ENCODE measurements around the gene C13orf42.
"Not testable (repeated sequence)": the region's sequence is repeated elsewhere in the genome, so short reads cannot be mapped to it uniquely, and the experiment has no call there.

C13orf42 gene

DNA sequence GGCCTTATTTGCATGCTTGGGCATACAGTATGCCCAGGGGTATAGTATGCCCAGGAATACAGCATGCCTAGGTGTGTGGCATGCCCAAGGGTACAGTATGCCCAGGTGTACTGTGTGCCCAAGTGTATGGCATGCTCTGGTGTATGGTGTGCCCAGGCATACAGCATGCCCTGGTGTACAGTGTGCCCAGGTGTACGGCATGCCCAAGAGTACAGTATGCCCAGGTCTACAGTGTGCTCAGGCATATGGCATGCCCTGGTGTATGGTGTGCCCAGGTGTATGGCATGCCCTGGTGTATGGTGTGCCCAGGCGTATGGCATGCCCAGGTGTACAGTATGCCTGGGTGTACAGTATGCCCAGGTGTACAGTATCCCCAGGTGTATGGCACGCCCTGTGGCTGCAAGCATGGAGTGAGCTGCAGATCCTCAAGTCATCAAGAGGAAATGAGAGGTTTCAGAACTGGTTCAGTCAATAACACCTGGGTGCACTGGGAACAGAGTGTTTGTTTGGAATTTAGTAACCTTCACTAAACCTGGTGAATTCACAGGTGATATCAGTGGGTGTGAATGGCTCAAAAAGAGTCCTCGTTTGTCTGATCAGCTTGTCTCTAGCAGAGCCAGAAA lies 7.8 kb upstream of the C13orf42 start:
- DNase-seq, result no peak

DNA sequence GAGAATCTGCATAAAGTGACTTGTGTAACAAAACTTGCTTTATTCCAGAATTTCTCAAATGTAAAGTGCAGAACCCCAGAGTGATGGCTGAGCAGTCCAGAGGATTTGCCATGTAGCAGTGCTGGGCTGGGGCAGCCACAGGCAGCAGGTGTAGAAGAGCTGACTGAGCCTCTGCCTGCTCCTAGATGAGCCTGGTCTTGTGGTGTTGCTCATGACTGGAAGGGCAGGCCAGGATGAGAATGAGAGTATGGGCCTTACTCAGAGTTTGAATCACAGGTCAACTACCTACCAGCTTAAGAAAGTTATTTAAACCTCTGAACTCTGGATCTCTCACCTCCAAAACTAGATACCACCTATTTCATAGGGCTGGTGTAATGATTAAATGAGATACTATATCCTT lies 2.9 kb upstream of the C13orf42 start:
- no peak for DNase-seq

DNA sequence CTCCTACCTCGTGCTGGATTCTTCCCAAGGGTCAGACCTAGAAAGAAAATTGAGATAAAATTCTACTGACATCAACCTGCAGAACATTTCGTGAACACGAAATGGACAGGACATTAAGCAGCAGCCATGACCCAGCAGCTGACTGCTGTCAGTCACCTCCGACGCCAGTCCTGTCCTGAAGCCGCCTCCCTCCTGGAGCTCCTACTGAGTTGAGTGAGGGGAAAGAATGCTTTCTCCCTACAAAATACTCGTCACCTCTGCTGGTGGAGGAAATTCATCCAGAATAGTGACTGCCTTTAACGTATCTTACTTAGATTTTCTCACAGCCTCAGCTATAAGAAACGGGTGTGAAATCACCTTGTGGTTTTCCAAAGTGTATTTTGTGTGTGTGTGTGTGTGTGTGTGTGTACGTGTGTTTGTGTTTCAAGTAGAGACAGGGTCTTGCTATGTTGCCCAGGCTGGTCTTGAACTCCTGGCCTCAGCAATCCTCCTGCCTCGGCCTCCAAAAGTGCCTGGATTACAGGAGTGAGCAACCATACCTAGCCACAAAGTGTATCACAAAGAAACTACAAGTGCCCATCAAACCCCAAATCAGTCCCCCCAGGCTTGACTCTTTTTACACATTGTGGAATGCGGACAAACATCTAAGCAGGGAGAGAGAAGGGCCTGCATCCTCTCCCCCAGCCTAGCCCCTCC lies 2.3 kb upstream of the C13orf42 start:
- no peak for DNase-seq

DNA sequence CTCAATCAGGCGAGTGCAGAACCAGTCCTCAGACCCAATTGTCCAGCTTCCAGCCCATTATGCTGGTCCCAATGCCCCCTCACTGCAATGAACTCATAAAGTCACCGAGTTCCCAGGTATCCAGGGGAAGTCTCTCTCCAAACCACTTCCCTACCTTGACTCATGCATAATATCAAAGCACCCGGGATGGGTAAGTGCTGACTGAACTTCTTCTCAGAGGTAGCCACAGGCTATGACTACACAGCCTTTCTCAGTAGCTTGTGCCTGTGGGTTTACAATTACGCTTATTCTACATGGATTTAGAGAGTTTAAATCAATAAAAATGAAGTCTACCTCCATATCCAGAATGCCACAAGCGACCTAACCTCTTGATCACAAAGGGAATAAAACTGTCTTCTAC lies 1.7 kb upstream of the C13orf42 start:
- no peak for DNase-seq

DNA sequence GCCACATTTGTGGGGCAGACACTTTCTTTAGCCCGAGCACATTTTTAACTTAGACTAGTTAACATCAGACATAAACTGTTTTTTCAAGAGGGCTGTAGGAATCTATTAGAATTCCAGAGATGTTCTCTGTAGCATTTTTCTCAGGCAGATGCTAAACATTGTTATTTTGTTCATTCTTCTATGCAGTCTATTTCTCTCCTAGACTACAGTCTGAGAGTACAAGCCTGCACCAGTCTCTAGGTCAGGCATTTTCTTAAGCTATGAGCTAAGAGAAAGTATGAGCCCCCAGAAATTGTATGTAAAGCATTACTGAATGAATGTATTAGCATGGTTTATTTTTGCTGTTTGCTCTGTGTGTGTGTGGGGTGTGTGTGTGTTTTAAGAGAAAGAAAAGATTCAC lies 923 bp upstream of the C13orf42 start:
- DNase-seq, result no peak

DNA sequence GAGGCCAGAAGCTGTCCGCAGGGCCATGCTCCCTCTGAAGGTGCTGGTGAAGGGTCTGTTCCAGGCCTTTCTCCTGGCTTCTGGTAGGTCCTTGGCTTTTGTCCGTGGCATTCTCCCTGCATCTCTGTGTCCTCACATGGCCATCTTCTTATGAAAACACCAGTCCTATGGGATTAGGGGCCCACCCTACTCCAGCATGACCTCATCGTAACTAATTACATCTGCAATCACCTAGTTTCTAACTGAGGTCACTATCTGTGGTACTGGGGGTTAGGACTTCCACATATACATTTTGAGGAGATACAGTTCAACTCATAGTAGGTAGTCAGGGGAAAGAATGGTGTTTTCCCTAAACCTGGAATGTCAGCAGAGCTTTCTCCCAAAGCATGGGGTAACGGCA lies 3.1 kb downstream of the C13orf42 start:
- DNase-seq, result no peak

DNA sequence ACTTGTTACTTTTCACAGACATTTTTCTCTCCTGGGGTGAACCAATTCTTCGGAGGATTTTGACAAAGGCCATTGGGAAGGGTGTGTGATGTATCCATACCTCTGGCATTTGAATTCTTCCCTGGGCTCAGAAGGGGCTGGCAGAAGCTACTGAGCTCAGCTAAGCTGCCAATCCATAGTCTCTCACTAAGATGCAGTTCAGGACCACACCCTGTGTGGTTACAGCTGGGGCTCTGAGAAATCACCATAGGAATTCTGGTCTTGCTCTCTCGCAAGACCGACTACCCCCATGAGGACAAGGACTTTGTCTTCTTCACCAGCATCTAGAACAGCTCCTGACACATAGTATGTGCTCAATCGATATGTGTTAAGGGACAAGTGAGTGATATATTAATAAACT lies 6.0 kb downstream of the C13orf42 start:
- no peak for DNase-seq

DNA sequence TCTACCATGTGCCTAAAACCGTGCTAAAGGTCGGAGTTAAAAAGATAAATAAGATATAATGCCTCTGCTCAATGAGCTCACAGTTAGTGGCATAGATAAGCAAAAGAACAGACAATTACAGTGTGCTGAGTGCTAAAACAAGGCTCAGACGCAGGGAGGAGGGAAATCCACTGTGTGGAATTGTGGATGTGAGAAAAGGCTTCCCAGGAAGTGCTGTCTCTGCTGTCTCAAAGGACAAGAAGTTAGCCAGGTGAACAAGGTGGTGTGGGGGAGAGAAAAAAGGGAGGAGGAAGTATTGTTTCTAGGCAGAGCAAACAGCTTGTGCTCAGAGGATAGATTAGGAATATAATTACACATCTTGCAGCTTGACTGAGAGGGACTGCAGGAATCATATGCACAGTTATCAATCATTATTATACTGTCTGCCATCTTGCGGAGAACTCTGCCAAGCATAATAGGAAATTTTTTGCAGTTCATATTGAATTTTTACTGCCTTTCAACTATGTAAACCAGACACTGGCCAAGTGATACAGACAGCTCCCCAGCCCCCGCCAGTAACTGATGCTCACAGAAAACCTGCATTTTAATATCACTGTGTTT lies 9.3 kb downstream of the C13orf42 start:
- DNase-seq, result no peak

DNA sequence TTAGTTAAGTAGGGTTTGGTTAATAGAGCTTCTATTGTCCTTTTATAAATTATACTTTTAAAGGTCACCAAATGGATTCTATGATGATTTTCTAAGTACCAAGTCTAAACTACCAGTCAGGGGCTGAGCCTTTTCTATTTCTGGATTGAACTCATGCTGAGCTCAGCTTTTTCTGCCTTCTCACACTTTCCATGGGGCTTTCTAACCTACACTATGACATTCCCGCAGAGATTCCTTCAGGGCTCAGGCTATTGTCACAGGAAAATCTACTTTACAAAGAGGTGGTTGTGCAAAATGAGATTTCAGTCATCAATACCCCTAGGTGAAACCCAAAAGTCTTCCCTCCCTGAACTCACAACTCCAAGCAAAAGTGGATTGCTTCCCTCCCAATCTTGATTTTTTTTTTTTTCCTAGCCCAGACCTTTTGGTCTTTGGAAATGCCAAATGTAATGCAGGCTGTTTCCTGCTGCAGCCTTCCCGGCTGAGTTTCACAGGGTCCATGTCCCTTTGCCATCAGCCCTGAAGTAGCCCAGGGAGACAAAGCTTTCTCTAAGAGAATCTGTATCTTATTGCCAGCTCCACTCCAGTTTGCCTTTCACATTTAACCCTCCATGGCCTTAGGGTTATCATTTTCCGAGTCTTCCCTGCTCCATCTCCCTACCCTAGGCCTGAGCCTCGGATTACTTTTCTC lies 13.6 kb downstream of the C13orf42 start:
- no peak for DNase-seq

DNA sequence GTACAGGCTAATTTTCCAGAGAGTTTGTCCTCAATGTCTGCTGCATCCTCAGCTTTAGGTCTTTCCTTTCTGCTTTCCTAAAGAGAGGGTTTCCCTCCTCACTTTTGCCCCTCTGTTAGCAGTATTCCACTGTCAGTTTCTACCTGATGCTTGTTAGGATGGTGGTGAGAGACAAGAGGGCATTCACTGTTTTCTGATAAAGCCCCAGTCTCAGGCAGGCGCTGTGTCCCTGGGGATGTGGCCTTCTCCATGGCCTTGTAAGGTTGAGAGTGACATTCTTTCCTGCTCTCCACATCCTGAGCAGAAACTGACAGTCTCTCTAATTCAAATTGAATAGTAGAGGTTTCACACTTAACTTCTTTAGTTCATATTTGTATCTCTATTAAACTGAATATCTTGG lies 14.9 kb downstream of the C13orf42 start:
- no peak for DNase-seq

DNA sequence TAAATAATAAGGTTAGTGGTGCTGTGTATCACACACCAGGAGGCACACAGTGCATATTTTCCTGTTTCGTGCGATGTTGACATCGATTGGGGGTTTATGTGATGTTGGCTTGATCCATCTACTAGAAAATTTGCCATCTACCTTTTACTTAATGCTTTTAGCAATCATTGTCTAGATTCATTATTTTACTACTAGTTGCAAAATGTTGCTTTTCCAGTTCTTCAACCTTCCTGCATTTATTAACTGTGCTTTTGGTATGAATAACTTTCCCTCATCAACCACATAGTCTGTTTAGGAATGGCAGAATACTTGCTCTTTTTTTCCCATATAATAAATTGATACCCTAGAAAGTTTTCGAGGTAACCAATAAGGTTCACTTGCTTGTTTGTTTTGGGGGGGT lies 17.5 kb downstream of the C13orf42 start:
- DNase-seq, result no peak

DNA sequence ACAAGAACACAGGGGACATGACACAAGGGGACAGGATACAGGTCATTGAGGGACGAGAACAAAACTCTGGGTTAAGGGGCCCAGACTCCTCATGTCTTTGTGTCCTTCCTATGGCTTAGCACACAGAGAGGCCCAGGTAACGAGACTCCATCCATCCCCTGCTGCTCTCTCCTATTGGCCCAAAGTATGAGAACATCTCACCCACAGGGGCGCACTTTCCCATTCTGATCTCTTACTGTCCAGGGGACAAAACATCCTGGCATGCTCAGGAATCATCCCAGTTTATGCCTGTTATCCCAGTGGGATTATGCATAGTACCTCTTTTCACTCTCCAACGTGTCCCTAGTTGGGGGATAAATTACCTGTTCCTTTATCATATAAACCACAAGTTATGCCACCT lies 19.2 kb downstream of the C13orf42 start:
- no peak for DNase-seq

DNA sequence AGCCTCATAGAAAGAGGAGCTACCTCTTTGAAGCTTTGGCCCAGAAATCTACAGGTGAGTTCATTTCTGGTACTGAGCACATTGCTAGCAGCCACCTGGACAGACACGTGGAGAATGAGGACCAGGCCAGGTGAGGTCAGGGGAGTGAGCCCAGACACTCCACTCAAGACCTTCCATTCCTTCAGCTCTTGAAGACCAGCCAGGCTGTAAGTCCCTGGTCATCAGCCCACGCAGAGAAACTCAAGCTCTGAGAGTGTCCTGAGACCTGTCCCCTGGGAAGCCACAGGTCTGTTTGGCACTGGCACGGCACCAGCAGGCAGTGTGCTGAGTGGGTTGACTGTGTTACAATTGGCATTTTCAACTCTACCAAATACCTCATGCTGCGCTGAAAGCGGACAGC lies 27.4 kb downstream of the C13orf42 start:
- DNase-seq, result no peak

DNA sequence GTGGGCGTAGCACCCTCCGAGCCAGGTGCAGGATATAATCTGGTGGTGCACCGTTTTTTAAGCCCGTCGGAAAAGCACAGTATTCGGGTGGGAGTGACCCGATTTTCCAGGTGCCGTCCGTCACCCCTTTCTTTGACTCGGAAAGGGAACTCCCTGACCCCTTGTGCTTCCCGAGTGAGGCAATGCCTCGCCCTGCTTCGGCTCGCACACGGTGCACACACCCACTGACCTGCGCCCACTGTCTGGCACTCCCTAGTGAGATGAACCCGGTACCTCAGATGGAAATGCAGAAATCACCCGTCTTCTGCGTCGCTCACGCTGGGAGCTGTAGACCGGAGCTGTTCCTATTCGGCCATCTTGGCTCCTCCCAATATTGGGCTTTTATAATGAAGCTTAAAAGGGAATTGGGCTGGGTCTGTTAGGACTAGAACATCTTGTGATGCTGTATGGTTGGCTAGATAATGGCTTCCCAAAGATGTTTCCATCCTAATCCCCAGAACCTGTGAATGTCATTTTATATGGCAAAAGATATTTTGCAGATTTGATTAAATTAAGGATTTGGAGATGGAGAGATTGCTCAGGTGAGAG lies 30.5 kb downstream of the C13orf42 start:
- DNase-seq, result not testable (repeated sequence)

DNA sequence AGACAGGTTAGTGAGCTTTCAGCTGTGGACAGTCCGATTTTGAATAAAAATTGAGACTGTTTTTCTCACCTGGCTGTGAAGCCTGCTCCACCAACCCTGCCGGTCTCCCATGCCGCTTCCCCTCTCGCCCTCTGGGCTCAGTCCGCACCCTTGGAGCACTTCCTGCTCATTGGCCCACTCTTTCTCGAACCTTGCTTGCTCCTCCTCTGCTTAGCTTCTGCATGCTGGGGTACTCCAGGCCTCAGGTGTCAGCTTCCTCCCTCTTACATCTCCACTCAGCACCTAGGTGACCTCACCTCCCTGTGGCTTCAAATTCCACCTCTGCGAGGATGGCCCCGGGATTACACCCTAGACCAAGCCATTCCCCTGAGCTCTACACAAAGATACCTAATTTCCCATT lies 39.6 kb downstream of the C13orf42 start:
- DNase-seq, result no peak

DNA sequence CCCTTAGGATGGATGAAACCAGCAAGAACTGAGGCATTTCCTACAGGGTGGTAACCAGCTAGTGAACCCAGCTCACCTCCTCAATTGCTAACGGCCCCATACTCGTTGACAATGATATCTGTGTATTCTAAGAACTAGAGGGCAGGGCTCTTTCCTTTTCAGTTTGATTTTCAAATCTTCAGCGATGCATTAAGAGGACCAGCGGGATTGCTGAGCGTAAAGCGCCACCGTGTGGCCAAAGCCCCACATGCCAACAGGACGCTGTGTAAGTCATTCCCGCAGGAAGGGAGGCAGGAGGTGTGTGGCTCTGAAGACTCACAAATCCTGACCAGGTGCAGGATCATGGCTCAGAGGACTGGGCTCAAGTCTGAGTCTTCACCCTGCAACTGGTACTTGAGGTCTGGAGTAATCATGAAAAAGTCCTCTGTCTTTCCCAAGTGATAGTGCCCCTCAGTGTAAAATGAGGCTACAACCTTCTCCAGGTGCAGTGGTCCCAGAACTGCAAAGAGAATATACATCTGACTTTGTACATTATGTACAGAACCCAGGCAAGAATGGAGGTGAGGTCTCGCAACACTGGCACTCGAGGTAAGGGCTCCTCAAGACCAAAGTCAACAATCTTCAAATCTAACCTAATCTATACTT lies 40.9 kb downstream of the C13orf42 start:
- DNase-seq, result peak; percentile 75

DNA sequence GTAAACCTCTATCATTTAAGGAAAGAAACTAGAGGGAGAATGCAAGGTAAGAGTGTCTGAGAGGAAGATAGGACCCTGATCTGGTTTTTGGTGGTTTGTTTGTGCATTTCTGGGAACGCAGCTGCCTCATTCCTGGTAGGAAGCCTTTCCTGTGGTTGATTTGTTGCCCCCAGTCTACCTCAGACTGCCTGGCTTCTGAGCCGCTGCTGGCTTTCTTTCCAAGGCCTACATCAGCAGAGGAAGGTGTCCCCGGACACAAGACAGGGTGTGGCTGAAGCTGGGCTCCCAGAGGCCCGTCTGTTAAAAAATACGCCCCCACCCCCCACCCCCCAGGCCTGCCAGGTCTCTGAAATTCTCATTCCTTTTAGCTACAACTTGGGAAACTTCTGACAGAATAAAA lies 42.6 kb downstream of the C13orf42 start:
- DNase-seq, result no peak

DNA sequence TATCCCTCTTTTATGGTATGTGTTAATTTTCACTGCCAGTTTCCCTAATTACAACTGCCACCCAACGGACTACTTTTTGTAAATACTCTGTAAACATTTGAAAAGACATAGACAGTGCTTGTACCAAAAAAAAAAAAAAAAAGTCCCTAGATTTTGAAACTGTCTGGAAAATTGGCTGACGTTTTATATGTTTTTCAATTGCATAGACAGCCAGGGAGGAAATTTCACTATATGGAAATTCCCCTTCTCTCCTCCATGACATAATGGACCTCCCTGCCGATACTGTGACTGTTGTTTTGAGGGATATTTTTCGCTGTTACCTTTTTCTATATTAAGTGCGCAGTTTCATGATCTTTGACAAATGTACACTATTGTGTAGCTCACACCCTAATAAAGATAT lies 43.4 kb downstream of the C13orf42 start:
- DNase-seq, result no peak

DNA sequence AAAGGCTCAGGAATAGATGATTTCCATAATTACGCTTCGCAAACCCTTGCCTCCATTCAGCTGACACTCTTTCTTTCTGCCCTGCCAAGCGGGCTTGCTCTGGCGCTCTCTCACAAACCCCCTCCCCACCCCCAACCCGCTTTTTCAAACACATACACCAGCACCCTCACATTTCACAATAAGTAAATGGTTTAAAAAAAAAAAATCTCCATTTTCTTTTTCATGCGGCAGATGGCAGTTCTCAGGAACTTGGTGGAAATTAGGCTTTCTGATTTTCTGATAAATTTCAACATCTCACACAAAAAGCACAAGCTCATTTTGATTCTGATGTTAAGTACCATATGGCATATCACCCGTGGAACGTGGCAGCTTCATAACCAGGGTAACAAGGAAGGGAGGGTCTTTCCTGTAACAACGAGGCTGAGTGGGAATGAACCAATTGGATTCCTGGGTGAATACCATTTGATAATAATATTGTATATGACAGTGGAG lies 43.8 kb downstream of the C13orf42 start:
- DNase-seq, result no peak

DNA sequence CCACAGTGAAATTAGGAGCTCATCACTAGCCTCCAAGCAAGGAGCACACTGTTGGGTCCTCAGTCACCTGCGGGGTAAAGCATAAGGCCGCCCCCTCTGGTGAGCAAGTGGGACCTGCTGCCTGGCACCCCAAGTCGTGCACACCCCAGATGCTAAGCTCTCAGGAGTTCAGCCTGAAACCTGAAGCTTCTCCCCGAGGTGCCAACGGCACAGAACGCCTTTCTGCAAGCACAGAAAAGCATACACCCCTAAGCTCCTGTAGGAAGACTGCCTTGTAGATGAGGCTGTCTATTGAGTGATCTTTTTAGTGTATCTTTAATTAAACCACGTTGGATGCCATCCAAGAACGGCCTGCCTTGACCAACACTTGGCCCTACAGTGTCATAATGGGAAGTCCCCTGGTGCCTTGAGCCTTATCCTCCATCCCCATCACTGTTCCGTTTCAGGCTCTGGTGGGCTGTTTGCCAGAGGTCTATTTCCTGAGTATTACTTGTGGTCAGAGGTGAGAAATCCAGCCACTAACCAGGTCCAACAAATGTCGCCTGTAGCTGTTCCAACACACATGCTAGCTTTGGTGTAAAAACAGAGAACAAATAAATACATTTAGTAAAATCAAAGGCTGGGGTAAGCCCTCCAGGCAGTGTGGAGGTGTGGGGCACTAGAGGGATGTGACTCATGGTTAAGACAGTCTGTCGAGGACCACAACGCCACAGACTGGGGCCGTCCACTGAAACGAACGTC lies 44.8 kb downstream of the C13orf42 start:
- DNase-seq, result no peak

DNA sequence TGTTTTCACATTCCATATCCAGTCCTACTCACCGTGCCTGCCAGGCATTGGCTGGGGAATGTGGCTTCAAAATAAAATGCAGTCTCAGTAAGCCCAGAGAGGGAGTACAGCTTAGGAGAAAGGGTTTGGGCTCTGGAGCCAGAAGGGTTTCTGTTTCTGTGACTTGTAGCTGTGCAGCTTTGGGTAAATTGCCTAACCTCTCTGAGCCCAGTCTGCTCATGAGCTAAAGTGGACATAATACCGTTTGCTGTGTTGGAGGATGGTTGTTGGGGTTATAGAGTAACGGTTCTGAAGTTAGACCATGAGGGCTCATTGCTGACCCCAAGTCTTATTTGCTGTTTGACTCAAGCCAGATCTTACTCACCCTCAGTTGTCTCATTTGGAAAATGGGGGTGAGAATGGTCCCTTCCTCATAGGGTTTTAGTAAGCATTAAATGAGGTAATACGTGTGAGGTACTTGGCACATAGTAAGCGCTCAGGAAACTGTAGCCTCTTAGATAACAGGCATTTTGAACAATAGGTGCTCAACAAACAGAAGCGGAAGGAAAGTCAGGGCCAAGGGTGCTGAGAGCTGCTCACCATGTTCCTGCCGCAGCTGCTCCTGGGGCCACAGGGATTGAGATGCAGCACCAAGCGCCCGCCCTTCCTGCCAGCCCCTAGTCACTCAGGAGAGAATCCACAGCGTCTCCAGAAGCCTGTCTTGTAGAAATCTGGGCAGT lies 45.5 kb downstream of the C13orf42 start:
- DNase-seq, result no peak

DNA sequence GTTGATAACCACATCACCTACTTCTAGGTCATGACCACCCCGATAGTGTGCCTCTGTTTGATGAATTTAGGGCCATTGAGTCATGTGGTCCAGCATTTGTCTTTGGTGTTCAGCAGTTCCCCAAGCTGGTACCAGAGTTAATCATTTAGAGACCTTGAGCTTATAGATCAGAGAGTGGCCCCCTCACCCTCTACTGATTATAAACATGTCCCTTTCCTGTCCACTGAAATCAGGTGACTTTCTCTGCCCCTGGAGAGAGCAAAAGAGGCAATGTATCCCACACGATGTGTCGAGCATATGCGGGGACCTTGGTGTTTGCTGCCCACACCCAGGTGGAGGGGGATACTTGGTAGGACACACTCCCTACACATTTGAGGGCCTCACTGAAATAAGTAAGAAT lies 46.3 kb downstream of the C13orf42 start:
- no peak for DNase-seq
